Sigmoid colon (tissue), 4 donors: ENCODE results near the gene ART4.

Experiments used
- POLR2A ChIP-seq, 2 donors: fragments of 450-650 bp; IDR thresholded peaks; one replicate each; pipeline ENCODE4 v1.6.1; 2016; ENCODE audit warnings: antibody characterized with exemption in 2 of 2, mild to moderate bottlenecking in 2 of 2, moderate library complexity in 2 of 2
- POLR2AphosphoS5 ChIP-seq, 4 donors: sonication (generic); formaldehyde crosslinking; IDR thresholded peaks; one replicate each; pipeline ENCODE4 v1.6.1; 2017; ENCODE audit warnings: antibody characterized with exemption in 4 of 4
- TF ChIP-seq, protein P1 (sequence below), 4 experiments: fragments of 450-650 bp in 3 of 4; fragments of 200-600 bp in 1 of 4; IDR thresholded peaks; one replicate each; pipeline ENCODE4 v1.5.1; 2016 to 2019; ENCODE audit warnings: antibody characterized with exemption in 4 of 4, mild to moderate bottlenecking in 3 of 4, moderate library complexity in 2 of 4

DNA sequence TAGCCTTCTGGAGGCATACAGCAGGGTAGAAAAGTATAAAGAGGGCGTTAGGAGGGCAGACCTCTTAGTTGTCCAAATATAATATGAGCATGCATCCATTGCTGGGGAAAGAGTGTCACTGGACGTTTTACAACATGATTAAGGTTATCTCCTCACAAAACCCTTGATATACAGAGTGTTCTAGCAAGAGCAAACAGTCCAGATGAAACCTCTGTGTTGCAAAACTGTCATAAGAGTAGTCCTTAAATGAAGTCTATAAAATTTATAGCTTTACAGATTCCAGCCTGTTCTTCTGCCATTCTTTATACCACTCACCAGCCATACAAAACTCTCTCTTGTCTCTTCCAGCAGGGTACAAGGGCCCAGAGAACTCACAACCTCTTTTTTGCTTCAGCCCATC lies 61.8 kb downstream of the ART4 start:
- no peak for TF ChIP-seq POLR2A (IDR thresholded peaks at IDR 0.05)
- TF ChIP-seq, protein P1, sequence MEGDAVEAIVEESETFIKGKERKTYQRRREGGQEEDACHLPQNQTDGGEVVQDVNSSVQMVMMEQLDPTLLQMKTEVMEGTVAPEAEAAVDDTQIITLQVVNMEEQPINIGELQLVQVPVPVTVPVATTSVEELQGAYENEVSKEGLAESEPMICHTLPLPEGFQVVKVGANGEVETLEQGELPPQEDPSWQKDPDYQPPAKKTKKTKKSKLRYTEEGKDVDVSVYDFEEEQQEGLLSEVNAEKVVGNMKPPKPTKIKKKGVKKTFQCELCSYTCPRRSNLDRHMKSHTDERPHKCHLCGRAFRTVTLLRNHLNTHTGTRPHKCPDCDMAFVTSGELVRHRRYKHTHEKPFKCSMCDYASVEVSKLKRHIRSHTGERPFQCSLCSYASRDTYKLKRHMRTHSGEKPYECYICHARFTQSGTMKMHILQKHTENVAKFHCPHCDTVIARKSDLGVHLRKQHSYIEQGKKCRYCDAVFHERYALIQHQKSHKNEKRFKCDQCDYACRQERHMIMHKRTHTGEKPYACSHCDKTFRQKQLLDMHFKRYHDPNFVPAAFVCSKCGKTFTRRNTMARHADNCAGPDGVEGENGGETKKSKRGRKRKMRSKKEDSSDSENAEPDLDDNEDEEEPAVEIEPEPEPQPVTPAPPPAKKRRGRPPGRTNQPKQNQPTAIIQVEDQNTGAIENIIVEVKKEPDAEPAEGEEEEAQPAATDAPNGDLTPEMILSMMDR (IDR thresholded peaks at IDR 0.05) = no peak
- no peak for TF ChIP-seq POLR2AphosphoS5 (IDR thresholded peaks at IDR 0.05)
